HepG2 (cell line): ENCODE data around the gene LMBRD2. TPM values are rescaled to one million over a fixed set of nuclear protein-coding genes. Genes with fewer than 3 reads are reported as not detected.

Experiments
- ATAC-seq: fragments of 200-7000 bp; cut with Tn5 transposase; 3 replicates; pipeline ENCODE4 v1.9.1; 2020; ENCODE audit warnings: mild to moderate bottlenecking, moderate library complexity
- BruUV-seq: library from RNA; stranded (reverse); fragments of 400-500 nt; replicated peaks from 2 replicates; lab custom pipeline; 2021; lab: Mats Ljungman, UMichigan
- CTCF ChIA-PET: fragments of 300-600 bp; formaldehyde crosslinking; extraction: SDS; loops from one replicate; lab custom pipeline; 2021; ENCODE audit warnings: low total read pairs, inconsistent platforms, low intra/inter-chr PET ratio; lab: Yijun Ruan, JAX
- POLR2A ChIA-PET: fragments of 350-600 bp; sonication (Branson Sonifier 250); formaldehyde crosslinking; loops from one replicate; lab custom pipeline; 2020; ENCODE audit warnings: antibody characterized with exemption, inconsistent platforms; lab: Yijun Ruan, JAX
- DNase-seq: peaks from one replicate; pipeline ENCODE4 v3.0.0-alpha.2; 2015; ENCODE audit warnings: low spot score
- FAIRE-seq: peaks from 3 replicates; lab custom pipeline; 2011; peaks lifted over from hg19 to GRCh38; lab: Jason Lieb, UNC
- H2AFZ ChIP-seq: one replicate; pipeline ENCODE4 v1.6.1; 2011; ENCODE audit warnings: low read length, inconsistent platforms
- H3K27ac ChIP-seq: fragments of 300-600 bp; 3 replicates; pipeline ENCODE4 v1.8.0; 2011; ENCODE audit warnings: mixed run types, mild to moderate bottlenecking, mixed read lengths, low read length, inconsistent platforms; ENCODE audit not compliant: insufficient read depth; ENCODE audit errors: extremely low read length
- H3K27me3 ChIP-seq, 2 experiments: fragments of 200-600 bp in 1 of 2; 2 replicates in 1 of 2; 3 replicates in 1 of 2; pipeline versions ENCODE4 v1.6.0 to v1.8.0; 2011; ENCODE audit warnings: low read length in 2 of 2, mild to moderate bottlenecking in 2 of 2, moderate library complexity in 2 of 2, inconsistent platforms in 1 of 2; ENCODE audit not compliant: insufficient read depth in 2 of 2, control insufficient read depth in 1 of 2
- H3K36me3 ChIP-seq, 2 experiments: fragments of 200-600 bp in 1 of 2; replicated peaks in 1 of 2; 2 replicates in 1 of 2; 3 replicates in 1 of 2; pipeline versions ENCODE4 v1.5.1 to v1.8.0; 2011; ENCODE audit warnings: low read length in 2 of 2, inconsistent platforms in 1 of 2; ENCODE audit not compliant: insufficient read depth in 2 of 2, control insufficient read depth in 1 of 2
- H3K4me1 ChIP-seq: 2 replicates; pipeline ENCODE4 v1.5.1; 2012; ENCODE audit warnings: low read length, inconsistent platforms; ENCODE audit not compliant: insufficient read depth
- H3K4me2 ChIP-seq: 2 replicates; pipeline ENCODE4 v1.6.0; 2011; ENCODE audit warnings: low read depth, low read length, inconsistent platforms
- H3K4me3 ChIP-seq, 3 experiments: fragments of 200-600 bp in 1 of 3; sonication (generic), shearing (Covaris generic) in 1 of 3; replicated peaks in 1 of 3; 2 replicates each; pipeline ENCODE4 v1.5.1; 2011 to 2016; ENCODE audit warnings: low read length in 3 of 3, inconsistent platforms in 2 of 3, low read depth in 2 of 3, mild to moderate bottlenecking in 2 of 3, control low read depth in 1 of 3, mixed read lengths in 1 of 3; ENCODE audit not compliant: insufficient read depth in 1 of 3
- H3K79me2 ChIP-seq: one replicate; pipeline ENCODE4 v1.6.1; 2011; ENCODE audit warnings: low read length, inconsistent platforms; ENCODE audit not compliant: insufficient read depth
- H3K9ac ChIP-seq: 2 replicates; pipeline ENCODE4 v1.6.0; 2011; ENCODE audit warnings: mild to moderate bottlenecking, low read depth, low read length, inconsistent platforms; ENCODE audit not compliant: insufficient read depth
- H3K9me3 ChIP-seq: 2 replicates; pipeline ENCODE4 v1.5.1; 2012; ENCODE audit warnings: mild to moderate bottlenecking, low read length
- H4K20me1 ChIP-seq: 2 replicates; pipeline ENCODE4 v1.6.0; 2011; ENCODE audit warnings: inconsistent platforms, mild to moderate bottlenecking, low read length, moderate library complexity; ENCODE audit not compliant: insufficient read depth
- GFI1 ChIP-seq: sonication (generic); formaldehyde crosslinking; IDR thresholded peaks from 2 replicates; pipeline ENCODE4 v1.5.0; 2020; ENCODE audit warnings: missing genetic modification reagents, mild to moderate bottlenecking, borderline replicate concordance
- ISL2 ChIP-seq: sonication (generic); formaldehyde crosslinking; IDR thresholded peaks from 2 replicates; pipeline ENCODE4 v1.5.0; 2020; ENCODE audit warnings: missing genetic modification reagents
- JUND ChIP-seq: sonication (generic); formaldehyde crosslinking; IDR thresholded peaks from 2 replicates; pipeline ENCODE4 v1.8.0; 2022; ENCODE audit warnings: mild to moderate bottlenecking, missing genetic modification reagents
- SNAPC2 ChIP-seq: sonication (generic); formaldehyde crosslinking; IDR thresholded peaks from 2 replicates; pipeline ENCODE4 v1.8.1; 2022; ENCODE audit warnings: mild to moderate bottlenecking, missing genetic modification reagents
- TBP ChIP-seq: sonication (generic); formaldehyde crosslinking; IDR thresholded peaks from 2 replicates; pipeline ENCODE4 v1.5.0; 2020; ENCODE audit warnings: missing genetic modification reagents
- WIZ ChIP-seq: sonication (generic); formaldehyde crosslinking; IDR thresholded peaks from 2 replicates; pipeline ENCODE4 v1.5.1; 2020; ENCODE audit warnings: mild to moderate bottlenecking, missing genetic modification reagents
- ZNF121 ChIP-seq: sonication (generic); formaldehyde crosslinking; IDR thresholded peaks from 2 replicates; pipeline ENCODE4 v1.5.0; 2020; ENCODE audit warnings: mild to moderate bottlenecking, missing genetic modification reagents
- WGBS: methylation state at CpG from one replicate; pipeline ENCODE4 v1.1.6; 2017; ENCODE audit warnings: low lambda C conversion rate; 5-methylcytosine and 5-hydroxymethylcytosine counted together
- in situ Hi-C: cut with HindIII; loops from 2 replicates; pipeline ENCODE4 v1.10.0; 2017; ENCODE audit warnings: low pct_unique_long_range_greater_than_20kb; ENCODE audit not compliant: extremely low pct_ligation_motif_present
- intact Hi-C: fragments of 100-400 bp; cut with micrococcal nuclease; formaldehyde crosslinking; loops from one replicate; pipeline ENCODE4 v1.10.0; 2022; ENCODE audit not compliant: unreplicated experiment
- polyA plus RNA-seq, 8 experiments: library from polyadenylated mRNA; depleted of rRNA in 3 of 8; stranded (reverse) in 7 of 8; unstranded in 1 of 8; fragments of >200 nt; fragmentation: Illumina TruSeq in 4 of 8; extraction: Trizol in 4 of 8; gene quantifications; 2 replicates each; pipeline versions ENCODE4 v1.2.1 to v1.2.3, GENCODE V29; 2011 to 2016; ENCODE audit warnings: low read depth in 4 of 8, missing spikeins in 1 of 8, mixed read lengths in 1 of 8; ENCODE audit not compliant: insufficient read depth in 1 of 8
- total RNA-seq, 5 experiments: library from RNA; depleted of rRNA; stranded (reverse); fragments of >200 nt; fragmentation: Illumina TruSeq; extraction: Trizol; gene quantifications; 2 replicates each; pipeline ENCODE4 v1.2.3, GENCODE V29; 2016; ENCODE audit warnings: low read depth in 1 of 5
- TF ChIP-seq, protein P1 (sequence below): sonication (generic); formaldehyde crosslinking; IDR thresholded peaks from 2 replicates; pipeline ENCODE4 v1.4.0; 2020; ENCODE audit warnings: mild to moderate bottlenecking, low read depth, missing genetic modification reagents

LMBRD2 gene
- total and polyA plus RNA-seq, 2 of the 13 experiments (the other 11 are each of a cell fraction or from before 2014, with no cell fraction given), result 2.0 to 4.7 TPM

DNA sequence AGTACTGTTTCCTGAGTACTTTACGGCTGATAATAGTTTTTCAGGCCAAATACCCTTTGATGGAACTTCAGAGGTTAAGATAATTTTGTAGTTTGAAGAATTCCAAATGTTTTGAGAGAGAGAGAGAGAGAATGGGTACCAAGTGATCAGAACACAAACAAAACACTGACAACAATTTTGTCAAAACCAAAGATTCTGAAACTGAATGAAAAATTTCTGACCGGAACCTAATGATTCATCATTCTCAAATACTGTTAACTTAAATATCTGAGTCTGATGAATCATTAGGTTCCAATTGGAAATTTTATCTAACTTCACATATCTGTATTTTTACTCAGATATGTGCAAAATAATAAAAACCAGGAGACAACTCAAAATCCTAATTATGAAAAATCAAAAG is 4.0 kb downstream of the LMBRD2 start:
- ChIA-PET CTCF (no interaction called here), POLR2A (interaction anchor here (1.1 kb wide), 1 partner anchor 8 kb away, joined by 3 read pairs; no protein-coding TSS in a partner anchor)
- H3K36me3 ChIP-seq, result 0 out of 5 replicates have a peak, but pooled peaks cover 0 to 2% of the 10 kb centered on the region in 2 experiments
- H3K9me3 ChIP-seq, result no peaks in the 10 kb centered on the region
- H3K27me3 ChIP-seq, result no peaks in the 10 kb centered on the region; a peak in 1 of 5 replicates
- FAIRE-seq (no peak), ATAC-seq (no peak), DNase-seq (no peak)
- H3K9ac ChIP-seq, result no peak overlapping the region
- no peak overlapping the region for H3K4me2 ChIP-seq
- H4K20me1 ChIP-seq, result no peaks in the 10 kb centered on the region
- intact Hi-C loops (no loop called here), in situ Hi-C loops (no loop called here)
- H3K4me3 ChIP-seq, result no peak overlapping the region
- H3K4me1 ChIP-seq, result peaks cover 44% of the 10 kb centered on the region
- no TSS peak for BruUV-seq
- WGBS, result 93% methylated on average over 2 of the region's 2 CpGs
- no peak overlapping the region for H2AFZ ChIP-seq
- H3K27ac ChIP-seq, result no peak overlapping the region
- no peak for TF ChIP-seq TBP
- no peak for TF ChIP-seq ISL2 (CRISPR knock-in tag)
- TF ChIP-seq WIZ (CRISPR knock-in tag), result no peak
- TF ChIP-seq GFI1, result no peak
- no peak for TF ChIP-seq SNAPC2 (CRISPR knock-in tag)
- no peak for TF ChIP-seq JUND (CRISPR knock-in tag)
- peaks cover 17% of the 10 kb centered on the region for H3K79me2 ChIP-seq

DNA sequence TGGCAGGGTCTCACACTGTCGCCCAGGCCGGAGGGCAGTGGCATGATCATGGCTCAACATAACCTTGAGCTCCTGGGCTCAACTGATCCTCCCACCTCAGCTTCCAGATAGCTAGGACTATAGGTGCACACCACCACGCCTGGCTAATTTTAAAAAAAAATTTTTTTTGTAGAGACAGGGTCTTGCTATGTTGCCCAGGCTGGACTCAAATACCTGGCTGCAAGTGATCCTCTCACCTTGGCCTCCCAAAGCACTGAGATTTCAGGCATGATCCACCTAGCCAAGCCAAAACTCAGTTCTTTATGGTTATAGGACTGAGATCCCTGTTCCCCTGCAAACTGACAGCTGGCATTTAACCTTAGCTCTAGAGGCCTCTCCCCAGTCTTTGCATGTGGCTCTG is 5.3 kb downstream of the LMBRD2 start:
- Histone ChIP-seq H3K27ac (no peak overlapping the region), H3K9ac (no peak overlapping the region), H3K4me1 (peaks cover 44% of the 10 kb centered on the region), H2AFZ (no peak overlapping the region), H3K79me2 (peaks cover 10% of the 10 kb centered on the region), H4K20me1 (no peaks in the 10 kb centered on the region), H3K4me2 (no peak overlapping the region), H3K9me3 (no peaks in the 10 kb centered on the region), H3K27me3 (no peaks in the 10 kb centered on the region; a peak in 1 of 5 replicates), H3K36me3 (peaks cover 0 to 2% of the 10 kb centered on the region in 2 experiments; a peak in 1 of 5 replicates), H3K4me3 (no peak overlapping the region)
- DNase-seq (no peak), ATAC-seq (peak; percentile 23; the same call in 1 of the 3 replicates), FAIRE-seq (no peak)
- ChIA-PET POLR2A (no interaction called here), CTCF (no interaction called here)
- 63% methylated on average over 3 of the region's 3 CpGs for WGBS
- intact Hi-C loops (no loop called here), in situ Hi-C loops (no loop called here)
- TF ChIP-seq, protein P1, sequence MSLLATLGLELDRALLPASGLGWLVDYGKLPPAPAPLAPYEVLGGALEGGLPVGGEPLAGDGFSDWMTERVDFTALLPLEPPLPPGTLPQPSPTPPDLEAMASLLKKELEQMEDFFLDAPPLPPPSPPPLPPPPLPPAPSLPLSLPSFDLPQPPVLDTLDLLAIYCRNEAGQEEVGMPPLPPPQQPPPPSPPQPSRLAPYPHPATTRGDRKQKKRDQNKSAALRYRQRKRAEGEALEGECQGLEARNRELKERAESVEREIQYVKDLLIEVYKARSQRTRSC, result no peak
- TF ChIP-seq ZNF121 (CRISPR knock-in tag), result peak; percentile 90
- no TSS peak for BruUV-seq
